Smooth muscle cell of the brain vasculature (primary cell): ENCODE results near the gene MYL6B.
"Not testable (repeated sequence)": the region's sequence is repeated elsewhere in the genome, so short reads cannot be mapped to it uniquely, and the experiment has no call there.

ENCODE experiments used
- DNase-seq: peaks from one replicate; pipeline ENCODE4 v3.0.0-alpha.2; 2012; ENCODE audit warnings: low read depth, low spot score

Gene MYL6B

DNA sequence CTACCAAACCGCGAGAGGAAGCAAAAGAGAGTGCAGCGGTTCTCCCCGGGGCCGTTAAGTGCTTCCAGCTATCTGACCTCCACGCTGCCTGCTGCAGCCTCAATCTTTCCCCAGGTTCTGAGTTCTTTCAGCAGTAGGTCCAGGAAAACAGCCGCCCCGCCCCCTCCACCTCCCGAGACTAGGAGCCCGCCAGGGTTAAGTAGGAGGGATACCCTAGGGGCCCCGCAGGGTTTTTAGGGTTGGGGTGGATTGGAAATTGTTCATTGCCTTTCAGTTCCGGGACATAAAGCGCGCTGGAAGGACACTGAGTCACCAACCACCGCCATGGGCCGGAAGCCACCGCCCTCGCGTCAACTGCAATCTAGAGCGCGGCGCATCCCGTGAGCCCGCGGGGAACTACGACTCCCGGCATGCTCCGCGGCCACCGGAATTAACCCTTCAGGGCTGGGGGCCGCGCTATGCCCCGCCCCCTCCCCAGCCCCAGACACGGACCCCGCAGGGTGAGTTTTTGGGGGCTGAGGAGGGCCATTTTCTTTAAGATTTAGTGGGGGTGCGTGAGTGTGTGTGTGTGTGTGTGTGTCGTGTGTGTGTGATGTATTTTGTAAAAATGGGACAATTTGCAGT, at the start of gene MYL6B:
MYL6B (plus strand) TSS at position 456 of the 624 bp plus-strand sequence. CDS start 1,332 bp downstream, outside the sequence.
- DNase-seq, result peak; percentile 78

GRCh38 chr12:56102683-56103065, 49.7 kb upstream of the MYL6B start:
- DNase-seq, result no peak

- DNase-seq, result no peak
Observed at GRCh38 chr12:56103066-56103711, 49.2 kb upstream of the MYL6B start.

DNA sequence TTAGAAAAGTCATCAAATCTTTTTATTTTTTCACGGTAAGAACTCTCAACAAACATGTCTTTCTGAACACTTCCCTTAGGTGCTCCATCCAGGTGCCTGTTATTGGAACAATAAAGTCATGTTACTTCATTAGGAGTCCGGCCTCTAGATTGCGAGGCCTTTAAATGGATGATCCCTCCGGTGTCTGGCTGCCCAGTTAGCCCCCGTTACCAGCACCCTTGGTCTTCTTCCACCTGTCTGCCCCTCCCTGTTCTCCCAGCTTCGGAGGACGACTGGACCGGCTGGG, 48.6 kb upstream of the MYL6B start:
- DNase-seq, result no peak

- DNase-seq, result peak; percentile 97
Observed at GRCh38 chr12:56104109-56104814, 48.1 kb upstream of the MYL6B start, which contains the start of gene PA2G4. PA2G4 (plus strand) TSS chr12:56104559; CDS start chr12:56104738, 179 bp downstream.

DNA sequence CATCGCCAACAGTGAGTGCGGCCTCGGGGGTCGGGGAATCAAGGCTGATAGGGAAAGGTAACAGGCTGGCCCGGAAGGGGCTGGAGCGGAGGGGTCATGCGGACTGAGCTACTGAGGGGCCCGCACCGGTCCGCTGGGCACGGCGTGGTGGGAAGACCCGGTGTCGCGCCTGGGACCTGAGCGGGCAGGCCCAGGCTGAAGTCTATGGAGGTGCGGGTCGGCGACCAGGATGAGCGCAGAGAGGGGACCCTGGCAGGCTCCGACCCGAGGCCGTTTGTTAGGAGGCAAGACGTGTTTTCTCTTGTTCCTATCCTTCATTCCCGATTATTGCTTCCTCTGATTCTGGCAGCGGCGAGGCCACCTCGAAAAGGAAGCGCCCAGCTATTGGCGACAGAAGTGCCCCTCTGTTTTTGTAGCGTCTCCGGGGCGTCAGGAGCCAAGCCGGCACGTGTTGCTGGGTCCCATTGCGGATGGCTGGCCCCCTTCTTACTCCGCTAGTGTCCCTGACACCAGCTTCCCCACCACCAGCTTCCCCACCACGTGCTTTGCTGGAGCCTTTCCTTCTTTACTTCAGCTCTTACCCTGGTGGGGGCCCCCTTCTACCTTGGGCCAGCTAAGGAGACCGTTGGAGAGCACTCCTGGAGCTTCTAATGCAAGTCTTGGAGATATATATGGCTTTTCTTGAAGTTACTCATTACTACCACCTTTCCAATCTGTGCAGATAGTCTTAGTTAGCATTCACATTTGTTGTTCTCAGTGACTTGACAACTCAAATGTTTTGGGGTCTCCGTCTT, 47.4 kb upstream of the MYL6B start:
- DNase-seq, result no peak

DNA sequence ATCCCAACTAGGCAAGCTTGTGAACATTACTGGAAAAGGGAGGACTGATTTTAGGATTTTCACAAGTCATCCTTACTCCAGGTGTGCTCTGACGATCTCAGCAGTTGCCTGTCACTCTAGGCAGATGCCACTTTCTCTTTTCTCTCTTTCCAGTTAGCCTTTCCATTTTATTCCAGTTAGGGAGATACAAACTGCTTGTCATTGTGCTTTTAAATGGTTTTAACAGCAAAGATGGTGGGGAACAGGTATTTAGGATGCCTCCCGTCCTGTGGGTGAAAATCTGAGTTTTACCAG, 46.8 kb upstream of the MYL6B start:
- no peak for DNase-seq

DNA sequence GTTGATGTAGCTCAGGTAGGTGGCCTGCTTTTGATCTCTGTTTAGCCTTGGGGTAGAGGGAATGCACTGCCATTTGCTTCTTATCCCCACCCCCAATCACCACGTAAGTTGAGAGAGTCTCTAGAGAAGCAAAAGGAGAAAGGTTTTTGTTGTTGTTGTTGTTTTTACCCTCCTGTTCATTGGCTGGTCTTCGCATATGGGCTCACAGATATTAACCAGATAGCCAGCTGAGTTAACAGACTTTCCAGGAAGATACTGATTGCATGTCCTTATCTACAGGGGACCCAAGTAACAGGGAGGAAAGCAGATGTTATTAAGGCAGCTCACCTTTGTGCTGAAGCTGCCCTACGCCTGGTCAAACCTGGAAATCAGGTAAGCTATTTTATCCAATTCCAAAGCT, 45.1 kb upstream of the MYL6B start:
- DNase-seq, result no peak

GRCh38 chr12:56110571-56110970, 41.8 kb upstream of the MYL6B start:
- DNase-seq, result no peak

DNA sequence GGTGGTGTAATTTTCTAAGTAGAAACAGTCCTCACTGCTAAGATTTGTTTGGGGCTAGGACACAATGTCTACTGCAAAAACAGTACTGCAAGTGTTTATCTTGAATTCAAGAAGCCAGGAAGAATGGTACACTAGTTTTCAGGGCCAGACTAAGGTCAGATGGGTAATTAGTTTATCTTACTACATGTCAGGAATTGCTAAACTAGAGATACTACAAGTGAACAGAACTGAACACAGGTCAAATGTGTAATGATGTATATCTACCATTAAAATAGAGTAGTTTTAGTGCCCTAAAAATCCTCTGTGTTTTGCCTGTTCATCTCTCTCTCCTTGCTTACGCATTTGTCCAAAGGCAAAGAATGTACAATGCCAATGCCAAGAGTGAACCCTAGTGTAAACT, 38.3 kb upstream of the MYL6B start:
- no peak for DNase-seq

DNA sequence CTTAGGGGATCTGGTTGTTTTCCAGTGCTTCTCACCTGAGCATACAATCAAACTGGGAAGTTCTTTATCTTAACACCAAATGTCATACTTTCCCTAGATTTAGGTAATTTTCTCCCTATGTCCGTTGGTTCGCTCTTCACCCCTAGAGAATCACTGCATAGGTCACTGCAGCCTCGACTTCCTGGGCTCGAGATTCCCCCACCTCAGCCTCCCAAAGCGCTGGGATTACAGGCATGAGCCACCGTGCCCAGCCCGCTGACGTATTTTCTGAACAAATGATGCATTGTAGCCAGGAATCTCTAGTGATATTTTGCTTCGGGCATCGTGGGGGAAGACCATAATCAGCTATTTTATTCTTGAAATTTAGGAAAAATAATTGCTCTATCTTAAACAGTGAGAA, 37.1 kb upstream of the MYL6B start:
- no peak for DNase-seq

- DNase-seq, result peak; percentile 91
Observed at GRCh38 chr12:56116267-56117081, 35.9 kb upstream of the MYL6B start, which contains the start of gene RPL41. RPL41 (plus strand) TSS chr12:56116633.

- DNase-seq, result not testable (repeated sequence)
Observed at GRCh38 chr12:56117082-56117706, 35.2 kb upstream of the MYL6B start.

GRCh38 chr12:56117778-56118687, 34.4 kb upstream of the MYL6B start, which contains the start of gene ZC3H10:
ZC3H10 (plus strand) TSS chr12:56118266; CDS start chr12:56120563, 2,297 bp downstream.
- peak; percentile 98 for DNase-seq

DNA sequence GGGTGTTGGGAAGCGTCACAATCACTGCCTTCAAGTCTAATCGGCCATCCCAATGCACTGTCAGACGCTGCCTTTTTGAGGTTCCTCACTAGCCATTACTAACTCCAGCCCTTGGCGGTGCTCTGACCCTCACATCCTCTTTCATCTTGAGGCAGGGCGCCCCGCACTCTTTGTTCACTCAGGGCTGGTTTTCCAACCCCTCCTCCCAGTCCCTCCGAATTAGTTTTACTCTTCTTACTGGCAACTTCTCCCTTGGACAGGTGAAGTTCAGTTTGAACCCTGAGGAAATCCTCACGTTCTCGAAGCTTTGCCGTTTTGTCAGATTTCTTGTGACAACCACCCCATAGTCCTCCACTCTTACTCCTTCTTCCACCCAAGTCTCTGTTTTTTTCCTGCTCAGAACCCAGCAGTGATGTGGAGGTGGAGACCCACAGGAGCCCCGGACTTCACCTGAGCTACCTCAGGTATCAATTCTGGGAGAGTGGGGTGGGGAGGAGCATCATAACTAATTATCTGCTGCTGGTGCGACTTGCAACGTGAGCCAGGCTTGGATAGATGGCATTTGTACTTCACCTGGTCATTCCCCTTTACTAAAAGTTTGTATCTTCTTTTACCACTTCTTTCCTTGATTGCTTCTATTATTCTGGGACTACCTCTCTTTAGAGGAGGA, 33.6 kb upstream of the MYL6B start:
- no peak for DNase-seq

- DNase-seq, result peak; percentile 79
Observed at GRCh38 chr12:56119361-56119796, 33.0 kb upstream of the MYL6B start.

GRCh38 chr12:56120158-56120846, 32.1 kb upstream of the MYL6B start:
- no peak for DNase-seq

DNA sequence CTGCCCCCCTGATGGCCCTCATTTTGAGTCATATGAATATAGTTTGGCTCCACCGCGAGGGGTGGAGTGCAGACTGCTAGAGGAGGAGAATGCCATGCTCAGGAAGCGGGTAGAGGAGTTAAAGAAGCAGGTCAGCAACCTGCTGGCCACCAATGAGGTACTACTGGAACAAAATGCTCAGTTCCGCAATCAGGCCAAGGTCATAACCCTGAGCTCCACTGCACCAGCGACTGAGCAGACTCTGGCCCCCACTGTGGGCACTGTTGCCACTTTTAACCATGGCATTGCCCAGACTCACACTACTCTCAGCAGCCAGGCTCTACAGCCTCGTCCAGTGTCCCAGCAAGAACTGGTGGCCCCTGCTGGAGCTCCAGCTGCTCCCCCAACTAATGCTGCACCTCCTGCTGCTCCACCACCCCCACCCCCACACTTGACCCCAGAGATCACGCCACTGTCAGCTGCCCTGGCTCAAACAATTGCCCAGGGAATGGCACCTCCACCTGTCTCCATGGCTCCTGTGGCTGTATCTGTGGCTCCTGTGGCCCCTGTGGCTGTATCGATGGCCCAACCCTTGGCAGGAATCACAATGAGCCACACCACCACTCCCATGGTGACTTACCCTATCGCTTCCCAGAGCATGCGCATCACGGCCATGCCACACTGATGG, 31.1 kb upstream of the MYL6B start:
- DNase-seq, result no peak
